ENCODE data around the gene TAS2R3.

Gene TAS2R3, protein sequence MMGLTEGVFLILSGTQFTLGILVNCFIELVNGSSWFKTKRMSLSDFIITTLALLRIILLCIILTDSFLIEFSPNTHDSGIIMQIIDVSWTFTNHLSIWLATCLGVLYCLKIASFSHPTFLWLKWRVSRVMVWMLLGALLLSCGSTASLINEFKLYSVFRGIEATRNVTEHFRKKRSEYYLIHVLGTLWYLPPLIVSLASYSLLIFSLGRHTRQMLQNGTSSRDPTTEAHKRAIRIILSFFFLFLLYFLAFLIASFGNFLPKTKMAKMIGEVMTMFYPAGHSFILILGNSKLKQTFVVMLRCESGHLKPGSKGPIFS

DNA sequence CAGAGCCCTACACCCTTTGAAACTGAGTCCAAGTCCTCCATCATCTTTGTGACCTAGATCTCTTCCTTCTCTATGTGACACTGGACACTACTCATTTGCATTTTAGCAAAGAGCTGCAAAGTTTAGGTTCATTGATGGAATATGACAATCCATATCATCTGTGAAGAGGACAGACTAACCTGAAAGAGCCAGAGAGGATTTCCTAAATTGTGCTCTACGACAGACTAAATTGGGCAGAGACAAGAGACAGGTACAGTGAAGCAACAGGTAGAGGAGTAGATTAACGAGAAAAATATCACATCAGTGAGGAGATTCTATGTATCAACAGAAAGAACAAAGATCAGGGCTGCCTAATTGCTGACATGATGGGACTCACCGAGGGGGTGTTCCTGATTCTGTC lies at the start of gene TAS2R3:
TSS of gene TAS2R3 (plus strand) at position 301 of the 400 bp plus-strand sequence. CDS start at position 363, 62 bp downstream.
- Mint-ChIP-seq H3K36me3 (ENCODE audit: low read depth) (peaks cover 73% of the 10 kb centered on the region), H3K27ac (peak within 1 kb of the TSS; percentile 12), H3K4me3 (no peak within 1 kb of the TSS), H3K4me1 (peaks cover 8% of the 10 kb centered on the region), H3K27me3 (ENCODE audit: low read depth, poor library complexity) (no peaks in the 10 kb centered on the region), H3K9me3 (peaks cover under 1% of the 10 kb centered on the region)
- TF ChIP-seq, protein P1, sequence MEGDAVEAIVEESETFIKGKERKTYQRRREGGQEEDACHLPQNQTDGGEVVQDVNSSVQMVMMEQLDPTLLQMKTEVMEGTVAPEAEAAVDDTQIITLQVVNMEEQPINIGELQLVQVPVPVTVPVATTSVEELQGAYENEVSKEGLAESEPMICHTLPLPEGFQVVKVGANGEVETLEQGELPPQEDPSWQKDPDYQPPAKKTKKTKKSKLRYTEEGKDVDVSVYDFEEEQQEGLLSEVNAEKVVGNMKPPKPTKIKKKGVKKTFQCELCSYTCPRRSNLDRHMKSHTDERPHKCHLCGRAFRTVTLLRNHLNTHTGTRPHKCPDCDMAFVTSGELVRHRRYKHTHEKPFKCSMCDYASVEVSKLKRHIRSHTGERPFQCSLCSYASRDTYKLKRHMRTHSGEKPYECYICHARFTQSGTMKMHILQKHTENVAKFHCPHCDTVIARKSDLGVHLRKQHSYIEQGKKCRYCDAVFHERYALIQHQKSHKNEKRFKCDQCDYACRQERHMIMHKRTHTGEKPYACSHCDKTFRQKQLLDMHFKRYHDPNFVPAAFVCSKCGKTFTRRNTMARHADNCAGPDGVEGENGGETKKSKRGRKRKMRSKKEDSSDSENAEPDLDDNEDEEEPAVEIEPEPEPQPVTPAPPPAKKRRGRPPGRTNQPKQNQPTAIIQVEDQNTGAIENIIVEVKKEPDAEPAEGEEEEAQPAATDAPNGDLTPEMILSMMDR (IDR thresholded peaks at IDR 0.05): no peak
- DNase-seq: no peak

DNA sequence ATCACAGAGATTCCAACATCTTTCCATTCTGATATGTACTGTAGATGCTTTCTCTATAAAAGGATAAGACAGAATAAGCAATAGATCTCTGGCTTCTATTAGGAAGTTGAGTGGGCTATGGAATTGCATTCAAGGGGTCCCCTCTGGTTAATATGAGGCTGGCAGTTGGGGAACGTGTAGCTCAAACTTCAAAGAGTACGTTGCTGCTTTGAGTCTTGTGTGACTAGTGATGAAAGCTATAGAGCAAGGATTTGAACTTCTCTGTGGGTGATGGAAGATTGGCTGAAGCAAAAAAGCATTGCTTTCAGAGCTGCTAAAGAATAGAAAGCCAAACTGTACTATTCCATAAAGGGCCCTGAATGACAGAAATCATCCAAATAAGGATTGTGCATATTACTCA lies 49.3 kb upstream of the TAS2R3 start:
- DNase-seq: no peak
- H3K4me3 Mint-ChIP-seq: no peak overlapping the region
- no peak overlapping the region for H3K27ac Mint-ChIP-seq
- H3K36me3 Mint-ChIP-seq (ENCODE audit: low read depth): no peaks in the 10 kb centered on the region
- no peaks in the 10 kb centered on the region for H3K4me1 Mint-ChIP-seq
- TF ChIP-seq, protein P1 (IDR thresholded peaks at IDR 0.05): no peak
- H3K27me3 Mint-ChIP-seq (ENCODE audit: low read depth, poor library complexity): peaks cover 4% of the 10 kb centered on the region
- no peaks in the 10 kb centered on the region for H3K9me3 Mint-ChIP-seq

DNA sequence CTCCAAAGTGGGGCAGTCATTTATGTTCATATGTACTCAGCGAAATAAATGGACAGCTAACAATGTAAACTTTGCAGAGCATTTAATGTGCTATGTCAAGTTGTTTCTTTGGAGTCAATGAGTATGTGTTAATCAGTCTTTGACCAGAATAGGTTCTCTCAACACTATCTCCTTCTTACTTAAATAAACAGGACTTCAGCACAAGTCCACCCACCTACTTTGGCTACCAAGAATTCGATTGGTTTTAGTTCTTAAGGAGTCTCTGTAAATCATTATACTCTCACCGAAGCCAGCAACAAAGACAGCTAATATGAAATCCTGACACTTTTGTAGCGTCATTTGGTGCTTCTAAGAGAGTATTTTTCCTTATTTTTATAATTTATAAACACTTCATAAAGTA lies 48.9 kb upstream of the TAS2R3 start:
- H3K9me3 Mint-ChIP-seq: no peaks in the 10 kb centered on the region
- TF ChIP-seq, protein P1 (IDR thresholded peaks at IDR 0.05): no peak
- no peak for DNase-seq
- peaks cover 4% of the 10 kb centered on the region for H3K27me3 Mint-ChIP-seq (ENCODE audit: low read depth, poor library complexity)
- no peak overlapping the region for H3K4me3 Mint-ChIP-seq
- no peaks in the 10 kb centered on the region for H3K36me3 Mint-ChIP-seq (ENCODE audit: low read depth)
- no peak overlapping the region for H3K27ac Mint-ChIP-seq
- H3K4me1 Mint-ChIP-seq: no peaks in the 10 kb centered on the region

DNA sequence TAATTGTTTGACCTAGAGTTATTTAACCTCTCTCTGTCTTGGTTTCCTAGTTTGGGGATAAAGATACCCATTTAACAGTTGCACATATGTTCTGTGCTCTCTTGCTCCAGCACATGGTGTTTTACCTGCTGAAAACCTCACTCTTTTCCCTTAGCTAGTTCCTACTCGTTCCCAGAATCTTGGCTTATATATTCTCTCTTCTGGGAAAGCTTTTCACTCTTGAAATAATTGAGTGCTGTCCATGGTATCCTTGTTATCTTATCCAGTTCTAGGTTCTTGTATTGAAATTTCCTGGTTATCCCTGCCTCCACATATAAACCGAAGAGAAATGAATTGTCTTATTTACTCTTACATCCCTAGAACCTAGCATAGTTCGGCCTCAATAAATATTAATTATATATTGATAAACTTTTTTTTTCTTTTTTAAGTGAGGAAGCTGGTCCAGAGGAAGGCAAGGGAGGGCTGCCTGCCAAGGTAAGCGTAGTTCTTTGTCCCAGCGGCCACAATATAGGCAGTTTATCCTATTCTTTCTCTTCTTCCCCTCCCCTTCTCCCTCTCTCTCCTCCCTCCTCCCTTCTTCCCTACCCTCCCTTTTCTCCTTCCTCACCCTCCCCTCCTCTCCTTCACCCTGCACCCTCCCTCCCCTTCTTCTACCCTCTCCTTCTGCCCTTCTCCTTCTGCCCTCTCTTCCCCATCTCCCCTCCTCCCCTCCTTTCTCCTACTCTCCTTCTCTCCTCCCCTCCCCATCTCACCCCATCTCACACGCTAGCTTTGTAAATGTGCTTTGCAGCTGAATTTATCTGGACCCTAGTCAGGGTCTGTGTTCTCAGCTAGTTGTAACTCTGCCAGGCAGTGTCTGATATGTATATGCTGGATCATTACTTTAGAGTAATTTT lies 47.9 kb upstream of the TAS2R3 start:
- Mint-ChIP-seq H3K27me3 (ENCODE audit: low read depth, poor library complexity) (peaks cover 10% of the 10 kb centered on the region), H3K4me1 (no peaks in the 10 kb centered on the region), H3K36me3 (ENCODE audit: low read depth) (no peaks in the 10 kb centered on the region), H3K4me3 (no peak overlapping the region), H3K9me3 (no peaks in the 10 kb centered on the region), H3K27ac (no peak overlapping the region)
- no peak for DNase-seq
- TF ChIP-seq, protein P1 (IDR thresholded peaks at IDR 0.05): no peak

DNA sequence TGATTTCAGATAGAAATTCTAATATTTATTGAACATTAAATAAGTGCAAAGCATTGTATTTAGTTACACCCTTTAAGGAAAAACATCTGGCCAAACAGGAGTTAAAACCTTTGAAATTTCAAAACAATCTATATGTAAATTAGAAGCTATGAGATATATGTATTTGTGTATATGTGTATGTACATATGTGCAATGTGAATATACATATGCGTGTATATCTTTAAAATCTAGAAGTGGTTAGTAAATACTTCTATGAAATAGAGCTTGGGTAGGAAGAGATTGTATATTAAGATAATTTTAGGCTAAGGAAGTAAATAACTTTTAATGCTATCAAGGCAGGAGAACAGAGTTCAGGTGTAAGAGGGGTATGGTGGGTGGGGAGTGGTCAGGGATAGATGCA lies 46.4 kb upstream of the TAS2R3 start:
- H3K9me3 Mint-ChIP-seq: no peaks in the 10 kb centered on the region
- TF ChIP-seq, protein P1 (IDR thresholded peaks at IDR 0.05): no peak
- no peak for DNase-seq
- H3K27me3 Mint-ChIP-seq (ENCODE audit: low read depth, poor library complexity): peaks cover 6% of the 10 kb centered on the region
- no peaks in the 10 kb centered on the region for H3K36me3 Mint-ChIP-seq (ENCODE audit: low read depth)
- H3K4me3 Mint-ChIP-seq: no peak overlapping the region
- H3K4me1 Mint-ChIP-seq: no peaks in the 10 kb centered on the region
- no peak overlapping the region for H3K27ac Mint-ChIP-seq
